ENCODE measurements around the gene L3MBTL1. TPM values are rescaled to one million over a fixed set of nuclear protein-coding genes. Genes with fewer than 3 reads are reported as not detected.

Gene L3MBTL1
- total RNA-seq, 1 donor from 2014 or later: 4.0 TPM

GRCh38 chr20:43515628-43516027 is 8.1 kb downstream of the L3MBTL1 start:
- intact Hi-C loops (cut with micrococcal nuclease): no loop called here
- H3K4me1 ChIP-seq: peaks cover 18% of the 10 kb centered on the region
- no peaks in the 10 kb centered on the region for H3K27me3 ChIP-seq (ENCODE audit: low read depth)
- H3K9me3 ChIP-seq (replicated peaks): peaks cover 11% of the 10 kb centered on the region
- H3K27ac ChIP-seq (replicated peaks): peak overlapping the region; percentile 77
- TF ChIP-seq, protein P1, sequence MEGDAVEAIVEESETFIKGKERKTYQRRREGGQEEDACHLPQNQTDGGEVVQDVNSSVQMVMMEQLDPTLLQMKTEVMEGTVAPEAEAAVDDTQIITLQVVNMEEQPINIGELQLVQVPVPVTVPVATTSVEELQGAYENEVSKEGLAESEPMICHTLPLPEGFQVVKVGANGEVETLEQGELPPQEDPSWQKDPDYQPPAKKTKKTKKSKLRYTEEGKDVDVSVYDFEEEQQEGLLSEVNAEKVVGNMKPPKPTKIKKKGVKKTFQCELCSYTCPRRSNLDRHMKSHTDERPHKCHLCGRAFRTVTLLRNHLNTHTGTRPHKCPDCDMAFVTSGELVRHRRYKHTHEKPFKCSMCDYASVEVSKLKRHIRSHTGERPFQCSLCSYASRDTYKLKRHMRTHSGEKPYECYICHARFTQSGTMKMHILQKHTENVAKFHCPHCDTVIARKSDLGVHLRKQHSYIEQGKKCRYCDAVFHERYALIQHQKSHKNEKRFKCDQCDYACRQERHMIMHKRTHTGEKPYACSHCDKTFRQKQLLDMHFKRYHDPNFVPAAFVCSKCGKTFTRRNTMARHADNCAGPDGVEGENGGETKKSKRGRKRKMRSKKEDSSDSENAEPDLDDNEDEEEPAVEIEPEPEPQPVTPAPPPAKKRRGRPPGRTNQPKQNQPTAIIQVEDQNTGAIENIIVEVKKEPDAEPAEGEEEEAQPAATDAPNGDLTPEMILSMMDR (IDR thresholded peaks at IDR 0.05; ENCODE audit: borderline replicate concordance): no peak
- peaks cover 11% of the 10 kb centered on the region for H3K36me3 ChIP-seq
- no peak for DNase-seq
- no peak overlapping the region for H3K4me3 ChIP-seq

- Histone ChIP-seq H3K9me3 (replicated peaks) (peaks cover 11% of the 10 kb centered on the region), H3K4me1 (peaks cover 18% of the 10 kb centered on the region), H3K36me3 (peaks cover 11% of the 10 kb centered on the region), H3K27ac (replicated peaks) (no peak overlapping the region), H3K4me3 (no peak overlapping the region), H3K27me3 (ENCODE audit: low read depth) (no peaks in the 10 kb centered on the region)
- DNase-seq: no peak
- TF ChIP-seq, protein P1 (IDR thresholded peaks at IDR 0.05; ENCODE audit: borderline replicate concordance): no peak
- intact Hi-C loops (cut with micrococcal nuclease): no loop called here
Measured at GRCh38 chr20:43516251-43516824, 8.8 kb downstream of the L3MBTL1 start.

DNA sequence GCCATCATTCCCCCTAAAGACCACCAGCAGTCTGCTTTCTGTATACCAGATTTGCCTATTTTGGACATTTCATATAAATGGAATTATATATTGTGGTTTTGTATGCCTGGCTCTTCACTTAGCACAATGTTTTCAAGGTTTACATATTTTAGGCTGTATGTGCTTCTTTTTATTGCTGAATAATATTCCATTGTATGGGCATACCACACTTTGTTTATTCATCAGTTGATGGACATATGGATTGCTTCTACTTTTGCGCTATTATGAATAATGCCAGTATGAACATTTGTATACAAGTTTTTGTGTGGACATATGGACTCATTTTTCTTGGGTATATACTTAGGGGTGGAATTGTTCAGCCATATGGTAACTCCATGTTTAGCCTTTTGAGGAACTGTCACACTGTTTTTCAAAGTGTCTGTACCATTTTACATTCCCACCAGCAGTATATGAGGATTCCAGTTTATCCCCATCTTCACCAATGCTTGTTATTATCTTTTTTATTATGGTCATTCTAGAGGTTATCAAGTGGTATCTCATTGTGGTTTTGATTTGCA is 12.7 kb downstream of the L3MBTL1 start:
- no peak overlapping the region for H3K27ac ChIP-seq (replicated peaks)
- H3K27me3 ChIP-seq (ENCODE audit: low read depth): no peaks in the 10 kb centered on the region
- TF ChIP-seq, protein P1 (IDR thresholded peaks at IDR 0.05; ENCODE audit: borderline replicate concordance): no peak
- no peak overlapping the region for H3K4me3 ChIP-seq
- DNase-seq: no peak
- peaks cover 14% of the 10 kb centered on the region for H3K9me3 ChIP-seq (replicated peaks)
- peaks cover 11% of the 10 kb centered on the region for H3K36me3 ChIP-seq
- intact Hi-C loops (cut with micrococcal nuclease): no loop called here
- H3K4me1 ChIP-seq: peaks cover 9% of the 10 kb centered on the region

DNA sequence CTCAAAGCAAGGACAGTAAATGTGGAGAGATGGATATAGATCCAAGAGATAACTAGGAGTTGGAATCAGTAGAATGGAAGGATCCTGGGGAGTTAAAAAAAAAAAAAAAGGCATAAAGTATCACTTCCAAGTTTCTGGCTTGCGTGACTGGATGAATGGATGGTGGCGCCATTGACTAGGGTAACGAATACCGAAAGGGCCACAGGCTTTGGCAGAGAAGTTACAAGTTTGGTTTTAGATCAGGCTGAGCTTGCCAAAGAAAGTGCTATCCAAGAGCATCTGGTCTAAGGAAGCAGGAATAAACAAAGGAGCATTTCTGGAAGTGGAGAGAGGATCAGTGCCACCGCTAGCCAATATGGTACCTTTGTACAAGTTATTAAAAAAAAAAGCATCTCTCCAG is 17.5 kb downstream of the L3MBTL1 start:
- Histone ChIP-seq H3K4me3 (no peak overlapping the region), H3K4me1 (no peaks in the 10 kb centered on the region), H3K27ac (replicated peaks) (no peak overlapping the region), H3K36me3 (peaks cover 3% of the 10 kb centered on the region), H3K27me3 (ENCODE audit: low read depth) (no peaks in the 10 kb centered on the region), H3K9me3 (replicated peaks) (peaks cover 10% of the 10 kb centered on the region)
- intact Hi-C loops (cut with micrococcal nuclease): no loop called here
- TF ChIP-seq, protein P1 (IDR thresholded peaks at IDR 0.05; ENCODE audit: borderline replicate concordance): no peak
- DNase-seq: no peak

DNA sequence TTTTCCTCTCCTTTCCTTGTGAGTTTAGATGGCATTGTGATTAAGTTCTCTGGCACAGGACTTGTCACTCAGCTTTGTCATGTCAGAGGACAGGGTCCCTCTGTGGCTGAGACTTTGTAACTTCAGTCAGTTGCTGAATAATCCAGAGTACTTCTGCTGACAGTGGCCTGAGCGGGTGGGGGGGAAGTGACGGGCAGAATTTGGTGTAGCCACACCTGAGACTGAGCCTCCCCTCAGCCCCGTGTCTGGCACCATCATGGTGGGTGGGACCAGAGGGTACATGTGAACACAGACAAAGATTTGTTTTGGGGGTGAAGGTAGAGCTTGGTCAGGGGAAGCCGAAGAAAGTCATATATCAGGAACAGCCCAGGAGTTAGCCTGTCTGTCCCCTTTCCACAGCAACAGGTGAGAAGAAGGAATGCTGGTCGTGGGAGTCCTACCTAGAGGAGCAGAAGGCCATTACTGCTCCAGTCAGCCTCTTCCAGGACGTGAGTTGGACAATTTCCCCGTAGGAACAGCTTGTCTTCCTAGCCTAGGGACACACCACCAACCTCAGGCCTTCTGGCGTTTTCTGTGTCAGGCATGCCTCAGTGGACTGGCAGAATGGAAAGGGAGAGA is 20.9 kb downstream of the L3MBTL1 start:
- Histone ChIP-seq H3K27ac (replicated peaks) (no peak overlapping the region), H3K36me3 (no peaks in the 10 kb centered on the region), H3K4me1 (no peaks in the 10 kb centered on the region), H3K9me3 (replicated peaks) (peaks cover 5% of the 10 kb centered on the region), H3K27me3 (ENCODE audit: low read depth) (no peaks in the 10 kb centered on the region), H3K4me3 (no peak overlapping the region)
- TF ChIP-seq, protein P1 (IDR thresholded peaks at IDR 0.05; ENCODE audit: borderline replicate concordance): no peak
- no peak for DNase-seq
- intact Hi-C loops (cut with micrococcal nuclease): no loop called here
